ENCODE results near the gene SEC14L1. TPM values are rescaled to one million over a fixed set of nuclear protein-coding genes. Genes with fewer than 3 reads are reported as not detected.
"Not testable (repeated sequence)": the region's sequence is repeated elsewhere in the genome, so short reads cannot be mapped to it uniquely, and the experiment has no call there.

Gene SEC14L1
- total RNA-seq, 1 experiment from 2014 or later = 279 TPM

DNA sequence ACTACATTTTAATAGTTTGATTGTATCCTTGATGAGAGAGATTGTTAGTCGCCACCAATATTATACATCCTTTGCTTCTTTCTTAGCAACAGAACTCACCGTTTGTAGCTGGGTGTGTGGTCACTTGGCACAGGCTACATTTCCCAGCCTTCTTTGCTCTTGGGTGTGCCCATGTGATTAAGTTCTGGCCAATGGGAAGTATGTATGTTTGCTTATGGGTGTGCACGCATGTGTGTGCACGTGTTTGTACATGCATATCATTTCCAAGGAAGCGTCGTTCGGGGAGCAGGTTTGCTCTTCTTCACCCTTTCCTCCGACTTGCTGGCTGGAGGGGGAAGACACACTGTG lies 4.4 kb upstream of the SEC14L1 start:
- Histone ChIP-seq H3K36me3 (ENCODE audit: control insufficient read depth, insufficient read depth, low read length) (no peaks in the 10 kb centered on the region), H3K4me3 (ENCODE audit: low read depth in 2 of 2, low read length in 2 of 2) (no peak overlapping the region), H3K27me3 (ENCODE audit: control insufficient read depth, insufficient read depth, low read length) (no peaks in the 10 kb centered on the region), H3K4me1 (ENCODE audit: control insufficient read depth, insufficient read depth, low read length) (peaks cover 32% of the 10 kb centered on the region), H3K9me3 (ENCODE audit: control insufficient read depth, insufficient read depth, low read depth, low read length) (no peaks in the 10 kb centered on the region; the same call in 1 of the 2 replicates), H3K27ac (ENCODE audit: low read length) (peak overlapping the region; percentile 95)
- TF ChIP-seq, protein P1, sequence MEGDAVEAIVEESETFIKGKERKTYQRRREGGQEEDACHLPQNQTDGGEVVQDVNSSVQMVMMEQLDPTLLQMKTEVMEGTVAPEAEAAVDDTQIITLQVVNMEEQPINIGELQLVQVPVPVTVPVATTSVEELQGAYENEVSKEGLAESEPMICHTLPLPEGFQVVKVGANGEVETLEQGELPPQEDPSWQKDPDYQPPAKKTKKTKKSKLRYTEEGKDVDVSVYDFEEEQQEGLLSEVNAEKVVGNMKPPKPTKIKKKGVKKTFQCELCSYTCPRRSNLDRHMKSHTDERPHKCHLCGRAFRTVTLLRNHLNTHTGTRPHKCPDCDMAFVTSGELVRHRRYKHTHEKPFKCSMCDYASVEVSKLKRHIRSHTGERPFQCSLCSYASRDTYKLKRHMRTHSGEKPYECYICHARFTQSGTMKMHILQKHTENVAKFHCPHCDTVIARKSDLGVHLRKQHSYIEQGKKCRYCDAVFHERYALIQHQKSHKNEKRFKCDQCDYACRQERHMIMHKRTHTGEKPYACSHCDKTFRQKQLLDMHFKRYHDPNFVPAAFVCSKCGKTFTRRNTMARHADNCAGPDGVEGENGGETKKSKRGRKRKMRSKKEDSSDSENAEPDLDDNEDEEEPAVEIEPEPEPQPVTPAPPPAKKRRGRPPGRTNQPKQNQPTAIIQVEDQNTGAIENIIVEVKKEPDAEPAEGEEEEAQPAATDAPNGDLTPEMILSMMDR (IDR thresholded peaks at IDR 0.05) = no peak
- TF ChIP-seq POLR2AphosphoS5 (IDR thresholded peaks at IDR 0.05; ENCODE audit: low read depth, low read length) (no peak), TCF7L2 (IDR thresholded peaks at IDR 0.05; ENCODE audit: low read depth, low read length) (no peak), SIN3A (IDR thresholded peaks at IDR 0.05; ENCODE audit: borderline replicate concordance, insufficient read depth, low read depth, low read length) (no peak)
- TF ChIP-seq, protein P2, sequence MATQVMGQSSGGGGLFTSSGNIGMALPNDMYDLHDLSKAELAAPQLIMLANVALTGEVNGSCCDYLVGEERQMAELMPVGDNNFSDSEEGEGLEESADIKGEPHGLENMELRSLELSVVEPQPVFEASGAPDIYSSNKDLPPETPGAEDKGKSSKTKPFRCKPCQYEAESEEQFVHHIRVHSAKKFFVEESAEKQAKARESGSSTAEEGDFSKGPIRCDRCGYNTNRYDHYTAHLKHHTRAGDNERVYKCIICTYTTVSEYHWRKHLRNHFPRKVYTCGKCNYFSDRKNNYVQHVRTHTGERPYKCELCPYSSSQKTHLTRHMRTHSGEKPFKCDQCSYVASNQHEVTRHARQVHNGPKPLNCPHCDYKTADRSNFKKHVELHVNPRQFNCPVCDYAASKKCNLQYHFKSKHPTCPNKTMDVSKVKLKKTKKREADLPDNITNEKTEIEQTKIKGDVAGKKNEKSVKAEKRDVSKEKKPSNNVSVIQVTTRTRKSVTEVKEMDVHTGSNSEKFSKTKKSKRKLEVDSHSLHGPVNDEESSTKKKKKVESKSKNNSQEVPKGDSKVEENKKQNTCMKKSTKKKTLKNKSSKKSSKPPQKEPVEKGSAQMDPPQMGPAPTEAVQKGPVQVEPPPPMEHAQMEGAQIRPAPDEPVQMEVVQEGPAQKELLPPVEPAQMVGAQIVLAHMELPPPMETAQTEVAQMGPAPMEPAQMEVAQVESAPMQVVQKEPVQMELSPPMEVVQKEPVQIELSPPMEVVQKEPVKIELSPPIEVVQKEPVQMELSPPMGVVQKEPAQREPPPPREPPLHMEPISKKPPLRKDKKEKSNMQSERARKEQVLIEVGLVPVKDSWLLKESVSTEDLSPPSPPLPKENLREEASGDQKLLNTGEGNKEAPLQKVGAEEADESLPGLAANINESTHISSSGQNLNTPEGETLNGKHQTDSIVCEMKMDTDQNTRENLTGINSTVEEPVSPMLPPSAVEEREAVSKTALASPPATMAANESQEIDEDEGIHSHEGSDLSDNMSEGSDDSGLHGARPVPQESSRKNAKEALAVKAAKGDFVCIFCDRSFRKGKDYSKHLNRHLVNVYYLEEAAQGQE (IDR thresholded peaks at IDR 0.05; ENCODE audit: insufficient read depth in 1 of 2, low read depth in 2 of 2, low read length in 1 of 2) = no peak
- ChIA-PET POLR2A (no interaction called here), CTCF (no interaction called here)
- in situ Hi-C loops (cut with HindIII; ENCODE audit: low pct_unique_long_range_greater_than_20kb, low sequenced_read_pairs) (no loop called here), intact Hi-C loops (cut with micrococcal nuclease; ENCODE audit: unreplicated experiment) (no loop called here)
- ATAC-seq (no peak), DNase-seq (ENCODE audit: low read depth, low spot score) (no peak)
- no TSS peak for BruUV-seq (replicated peaks)

DNA sequence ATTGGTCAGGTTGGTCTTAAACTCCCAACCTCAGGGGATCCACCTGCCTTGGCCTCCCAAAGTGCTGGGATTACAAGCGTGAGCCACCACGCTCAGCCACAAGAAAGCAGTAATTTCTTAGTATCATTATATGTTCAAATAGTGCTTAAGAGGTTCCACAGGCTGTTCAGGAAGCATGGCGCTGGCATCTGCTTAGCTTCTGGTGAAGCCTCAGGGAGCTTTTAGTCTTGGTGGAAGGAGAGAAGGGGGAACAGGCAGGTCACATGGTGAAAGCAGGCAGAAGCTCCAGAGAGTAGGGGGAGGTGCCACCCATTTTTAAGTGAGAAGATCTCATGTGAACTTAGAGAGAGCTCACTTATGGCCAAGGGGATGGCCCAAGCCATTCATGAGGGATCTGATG lies 3.7 kb upstream of the SEC14L1 start:
- intact Hi-C loops (cut with micrococcal nuclease; ENCODE audit: unreplicated experiment) = no loop called here
- ChIA-PET POLR2A (no interaction called here), CTCF (no interaction called here)
- H3K27me3 ChIP-seq (ENCODE audit: control insufficient read depth, insufficient read depth, low read length) = no peaks in the 10 kb centered on the region
- H3K27ac ChIP-seq (ENCODE audit: low read length) = peak overlapping the region; percentile 96
- TF ChIP-seq, protein P1 (IDR thresholded peaks at IDR 0.05) = no peak
- TF ChIP-seq POLR2AphosphoS5 (IDR thresholded peaks at IDR 0.05; ENCODE audit: low read depth, low read length) = no peak
- no peak for TF ChIP-seq TCF7L2 (IDR thresholded peaks at IDR 0.05; ENCODE audit: low read depth, low read length)
- peaks cover 25% of the 10 kb centered on the region for H3K4me1 ChIP-seq (ENCODE audit: control insufficient read depth, insufficient read depth, low read length)
- in situ Hi-C loops (cut with HindIII; ENCODE audit: low pct_unique_long_range_greater_than_20kb, low sequenced_read_pairs) = no loop called here
- no peaks in the 10 kb centered on the region for H3K36me3 ChIP-seq (ENCODE audit: control insufficient read depth, insufficient read depth, low read length)
- H3K4me3 ChIP-seq (ENCODE audit: low read depth in 2 of 2, low read length in 2 of 2) = no peak overlapping the region
- no TSS peak for BruUV-seq (replicated peaks)
- ATAC-seq = no peak
- no peaks in the 10 kb centered on the region; the same call in 1 of the 2 replicates for H3K9me3 ChIP-seq (ENCODE audit: control insufficient read depth, insufficient read depth, low read depth, low read length)
- no peak for DNase-seq (ENCODE audit: low read depth, low spot score)

DNA sequence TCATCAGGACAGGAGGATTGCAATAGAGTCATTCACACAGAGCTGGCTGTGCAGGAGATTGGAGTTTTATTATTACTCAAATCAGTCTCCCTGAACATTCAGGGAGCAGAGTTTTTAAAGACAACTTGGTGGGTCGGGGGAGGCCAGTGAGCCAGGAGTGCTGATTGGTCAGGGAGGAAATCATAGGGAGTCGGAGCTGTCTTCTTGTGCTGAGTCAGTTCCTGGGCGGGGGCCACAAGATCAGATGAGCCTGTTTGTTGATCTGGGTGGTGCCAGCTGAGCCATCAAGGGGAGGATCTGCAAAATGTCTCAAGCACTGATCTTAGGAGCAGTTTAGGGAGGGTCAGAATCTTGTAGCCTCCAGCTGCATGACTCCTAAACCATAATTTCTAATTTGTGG lies 2.9 kb upstream of the SEC14L1 start:
- POLR2A ChIA-PET; DNase-seq (ENCODE audit: low read depth, low spot score); ATAC-seq; BruUV-seq (replicated peaks); H3K4me3 ChIP-seq (ENCODE audit: low read depth in 2 of 2, low read length in 2 of 2); H3K36me3 ChIP-seq (ENCODE audit: control insufficient read depth, insufficient read depth, low read length); in situ Hi-C loops (cut with HindIII; ENCODE audit: low pct_unique_long_range_greater_than_20kb, low sequenced_read_pairs); H3K27me3 ChIP-seq (ENCODE audit: control insufficient read depth, insufficient read depth, low read length); CTCF ChIA-PET; H3K9me3 ChIP-seq (ENCODE audit: control insufficient read depth, insufficient read depth, low read depth, low read length); intact Hi-C loops (cut with micrococcal nuclease; ENCODE audit: unreplicated experiment): not testable (repeated sequence)
- Histone ChIP-seq H3K4me1 (ENCODE audit: control insufficient read depth, insufficient read depth, low read length) (peaks cover 22% of the 10 kb centered on the region), H3K27ac (ENCODE audit: low read length) (peak overlapping the region; percentile 96)
